Measurements from ENCODE around the gene PBXIP1.
"Not testable (repeated sequence)": the region's sequence is repeated elsewhere in the genome, so short reads cannot be mapped to it uniquely, and the experiment has no call there.

PBXIP1 gene

DNA sequence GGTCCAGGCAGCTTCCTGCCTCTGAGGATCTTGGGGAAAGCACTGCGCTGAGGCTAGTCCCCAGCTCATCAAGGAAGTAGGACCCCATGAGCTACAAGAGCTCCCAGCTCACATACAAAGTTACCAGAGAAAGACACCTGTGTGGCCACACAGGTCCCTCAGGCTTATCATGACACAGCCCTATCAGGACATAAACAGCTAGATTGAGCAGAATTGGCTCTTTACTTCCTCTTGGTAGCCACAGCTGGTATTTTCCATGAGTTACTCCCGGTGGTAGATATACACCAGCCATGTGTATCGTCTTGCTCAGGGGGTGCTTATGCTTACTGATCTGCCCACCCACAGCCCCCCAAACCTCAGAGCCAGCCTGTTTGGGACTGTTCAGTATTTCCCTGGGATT lies 38.7 kb upstream of the PBXIP1 start:
- no peak for DNase-seq

DNA sequence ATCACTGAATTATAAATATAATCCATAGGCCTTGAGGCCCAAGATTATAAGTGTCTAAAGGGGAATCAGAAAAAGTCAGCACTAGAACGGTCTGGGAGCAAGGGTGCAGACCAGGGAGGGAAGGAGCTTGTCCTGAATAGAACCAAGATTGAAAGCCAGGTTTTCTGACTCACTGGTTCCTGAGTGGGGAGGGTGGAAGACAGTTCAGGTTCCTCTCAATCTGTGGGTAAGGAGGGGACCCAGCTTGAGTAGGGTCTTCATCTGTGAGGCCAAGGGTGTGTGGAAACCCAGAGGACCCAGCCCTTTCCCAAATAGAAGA lies 38.3 kb upstream of the PBXIP1 start:
- no peak for DNase-seq

DNA sequence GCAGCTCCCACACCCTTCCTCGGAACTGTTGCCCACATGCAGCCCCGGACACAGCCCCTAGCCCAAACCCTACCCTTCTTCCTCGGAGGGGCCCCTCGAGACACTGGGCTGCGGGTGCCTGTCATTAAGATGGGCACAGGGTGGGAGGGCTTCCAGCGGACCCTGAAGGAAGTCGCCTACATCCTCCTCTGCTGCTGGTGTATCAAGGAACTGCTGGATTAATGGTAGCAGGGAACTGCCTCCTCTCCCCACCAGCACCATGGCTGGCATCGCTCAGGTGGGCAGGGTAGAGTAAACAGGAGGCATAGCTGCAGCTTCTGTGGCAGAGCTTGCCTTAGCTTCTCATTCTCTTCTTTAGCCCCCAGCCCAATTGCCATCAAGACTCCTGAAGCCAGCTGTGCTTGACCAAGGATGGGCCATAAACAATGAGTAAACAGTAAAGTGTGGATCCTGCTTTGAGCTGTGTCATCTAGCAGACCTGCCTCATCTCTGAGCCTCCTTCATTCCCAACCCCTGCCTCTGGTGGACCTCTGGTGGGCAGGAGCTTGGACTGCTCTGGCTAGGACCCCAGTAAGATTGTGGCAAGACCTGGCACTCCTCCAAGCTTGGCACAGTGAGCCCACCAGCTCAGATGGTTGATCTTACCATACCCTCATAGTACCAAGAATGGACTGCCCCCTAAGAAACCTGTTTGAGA lies 37.8 kb upstream of the PBXIP1 start, which contains the start of gene LENEP:
Gene LENEP (plus strand): TSS at position 15 of the 697 bp plus-strand sequence. CDS start 22 bp downstream, at position 37.
- DNase-seq = no peak

DNA sequence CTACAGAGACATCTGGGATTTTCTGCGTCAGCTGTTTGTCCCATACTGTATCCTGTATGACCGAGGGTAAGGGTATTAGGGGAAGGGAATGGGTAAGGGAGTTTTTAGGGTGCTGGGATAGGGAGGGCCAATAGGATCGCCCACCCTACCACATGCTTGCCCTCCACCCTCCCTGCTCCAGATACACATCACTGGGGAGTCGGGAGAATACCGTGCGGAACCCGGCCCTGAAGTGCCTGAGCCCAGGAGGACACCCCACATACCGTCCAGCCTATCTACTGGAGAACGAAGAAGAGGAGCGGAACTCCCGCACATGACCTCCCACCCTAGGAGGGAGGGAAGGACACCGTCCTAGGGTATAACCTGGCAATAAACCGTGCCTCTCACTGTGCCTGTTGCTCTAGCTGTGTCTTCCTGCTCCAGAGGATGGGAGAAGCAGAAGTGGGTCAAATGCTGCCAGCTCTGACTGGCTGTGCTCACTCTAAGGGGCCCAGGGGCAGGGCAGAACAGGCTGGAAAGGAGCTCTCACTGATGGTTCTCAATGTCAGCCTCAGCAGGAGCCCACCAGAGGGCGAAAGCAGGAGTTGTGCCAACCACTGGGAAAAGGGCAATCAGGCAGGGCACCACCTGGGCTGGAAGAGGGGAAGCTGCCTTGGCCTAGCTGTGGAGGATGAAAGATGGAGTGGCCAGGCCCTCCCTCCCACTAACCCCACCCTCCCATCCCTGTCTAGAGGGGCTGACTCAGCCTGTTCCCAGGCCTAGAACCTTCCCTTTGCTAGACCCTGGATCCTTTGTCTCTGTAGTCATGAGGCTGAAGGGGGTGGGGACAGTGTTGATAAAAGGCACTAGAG lies 37.0 kb upstream of the PBXIP1 start:
- no peak for DNase-seq

DNA sequence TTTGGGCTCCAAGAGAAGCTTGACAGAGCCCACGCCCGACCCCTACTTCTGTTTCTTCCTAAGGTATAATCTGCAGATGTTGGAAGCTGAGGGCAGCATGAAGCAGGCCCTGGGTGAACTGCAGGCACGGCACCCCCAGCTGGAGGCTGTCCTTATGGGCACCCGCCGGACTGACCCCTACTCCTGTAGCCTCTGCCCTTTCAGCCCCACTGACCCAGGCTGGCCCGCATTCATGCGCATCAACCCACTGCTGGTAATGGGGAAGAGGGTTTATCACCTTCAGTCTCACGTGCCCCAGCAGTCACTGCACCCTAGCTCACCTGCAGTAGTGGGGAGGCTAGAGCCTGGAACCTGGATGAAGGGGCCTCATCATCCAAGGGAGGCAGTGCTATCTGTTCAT lies 34.4 kb upstream of the PBXIP1 start:
- DNase-seq = no peak

DNA sequence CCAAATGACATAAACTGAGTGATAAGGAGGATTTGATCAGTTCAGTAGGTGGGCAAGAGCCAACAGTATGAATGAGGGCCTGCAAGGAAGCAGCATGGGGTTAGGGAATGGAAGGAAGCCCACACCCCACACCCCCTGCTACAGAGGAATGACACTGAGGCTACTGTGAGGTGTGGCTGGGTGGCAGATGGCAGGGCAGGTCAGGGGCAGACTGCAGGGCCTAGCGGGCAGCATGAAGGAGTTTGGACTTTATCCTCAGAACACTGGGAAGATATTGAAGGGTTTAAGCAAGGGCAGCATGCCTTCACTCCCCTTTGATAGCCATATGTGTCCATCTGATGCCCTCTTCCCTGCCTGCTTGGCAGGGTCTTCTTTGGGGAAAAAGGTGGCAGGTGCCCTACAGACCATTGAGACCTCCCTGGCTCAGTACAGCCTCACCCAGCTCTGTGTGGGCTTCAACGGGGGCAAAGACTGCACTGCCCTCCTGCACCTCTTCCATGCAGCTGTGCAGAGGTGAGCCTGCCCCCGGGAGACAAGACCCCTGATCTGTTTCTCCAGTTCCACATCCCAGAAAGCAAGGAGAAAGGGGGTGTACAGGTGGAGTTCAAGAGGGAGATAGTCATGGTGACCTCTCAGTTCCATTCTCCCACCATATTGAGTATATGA lies 33.4 kb upstream of the PBXIP1 start:
- no peak for DNase-seq

DNA sequence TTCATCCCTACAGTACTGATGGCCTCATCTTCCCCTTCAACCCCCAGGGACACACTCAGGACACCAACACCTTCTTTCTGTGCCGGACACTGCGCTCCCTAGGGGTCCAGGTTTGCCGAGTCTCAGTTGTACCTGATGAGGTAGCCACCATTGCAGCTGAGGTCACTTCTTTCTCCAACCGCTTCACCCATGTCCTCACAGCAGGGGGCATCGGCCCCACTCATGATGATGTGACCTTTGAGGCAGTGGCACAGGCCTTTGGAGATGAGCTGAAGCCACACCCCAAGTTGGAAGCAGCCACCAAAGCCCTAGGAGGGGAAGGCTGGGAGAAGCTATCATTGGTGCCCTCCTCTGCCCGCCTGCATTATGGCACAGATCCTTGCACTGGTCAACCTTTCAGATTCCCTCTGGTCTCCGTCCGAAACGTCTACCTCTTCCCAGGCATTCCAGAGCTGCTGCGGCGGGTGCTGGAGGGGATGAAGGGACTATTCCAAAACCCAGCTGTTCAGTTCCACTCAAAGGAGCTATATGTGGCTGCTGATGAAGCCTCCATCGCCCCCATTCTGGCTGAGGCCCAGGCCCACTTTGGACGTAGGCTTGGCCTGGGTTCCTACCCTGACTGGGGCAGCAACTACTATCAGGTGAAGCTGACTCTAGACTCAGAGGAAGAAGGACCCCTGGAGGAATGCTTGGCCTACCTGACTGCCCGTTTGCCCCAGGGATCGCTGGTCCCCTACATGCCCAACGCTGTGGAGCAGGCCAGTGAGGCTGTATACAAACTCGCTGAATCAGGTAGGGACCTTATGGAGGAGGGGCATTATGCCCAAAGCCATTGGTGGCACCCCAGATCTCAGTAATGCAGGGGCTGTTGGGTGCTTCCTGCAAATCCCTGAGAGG lies 32.4 kb upstream of the PBXIP1 start:
- DNase-seq = no peak

DNA sequence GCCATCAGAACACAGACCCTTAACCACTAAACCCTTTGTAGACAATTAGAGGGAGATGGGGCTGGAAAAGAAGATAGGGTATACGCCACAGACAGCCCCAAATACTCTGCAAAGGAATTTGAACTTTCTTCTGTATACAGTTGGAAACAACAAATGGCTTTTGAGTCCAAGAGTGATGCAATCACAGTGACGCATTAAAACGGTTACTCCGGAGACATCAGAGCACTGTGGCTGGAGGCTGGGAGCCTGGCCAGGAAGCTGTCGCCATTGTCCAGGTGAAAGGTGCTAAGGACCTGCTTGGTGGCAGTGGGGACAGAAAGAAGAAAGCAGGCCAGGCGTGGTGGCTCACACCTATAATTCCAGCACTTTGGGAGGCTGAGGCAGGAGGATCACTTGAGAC lies 31.4 kb upstream of the PBXIP1 start:
- no peak for DNase-seq

DNA sequence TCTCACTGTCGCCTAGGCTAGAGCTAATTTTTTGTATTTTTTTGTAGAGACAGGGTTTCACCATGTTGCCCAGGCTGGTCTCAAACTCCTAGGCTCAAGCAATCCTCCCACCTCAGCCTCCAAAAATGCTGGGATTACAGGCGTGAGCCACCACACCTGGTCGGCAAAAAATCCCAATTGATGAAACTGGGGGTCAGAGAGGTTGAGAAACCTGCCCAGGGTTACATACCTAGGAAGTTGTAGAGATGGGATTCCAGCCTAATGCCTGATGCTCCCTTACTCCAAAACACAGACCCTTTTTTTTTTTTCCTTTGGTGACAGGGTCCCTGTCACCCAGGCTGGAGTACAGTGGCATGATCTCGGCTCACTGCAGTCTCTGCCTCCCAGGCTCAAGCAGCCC lies 30.8 kb upstream of the PBXIP1 start:
- not testable (repeated sequence) for DNase-seq

DNA sequence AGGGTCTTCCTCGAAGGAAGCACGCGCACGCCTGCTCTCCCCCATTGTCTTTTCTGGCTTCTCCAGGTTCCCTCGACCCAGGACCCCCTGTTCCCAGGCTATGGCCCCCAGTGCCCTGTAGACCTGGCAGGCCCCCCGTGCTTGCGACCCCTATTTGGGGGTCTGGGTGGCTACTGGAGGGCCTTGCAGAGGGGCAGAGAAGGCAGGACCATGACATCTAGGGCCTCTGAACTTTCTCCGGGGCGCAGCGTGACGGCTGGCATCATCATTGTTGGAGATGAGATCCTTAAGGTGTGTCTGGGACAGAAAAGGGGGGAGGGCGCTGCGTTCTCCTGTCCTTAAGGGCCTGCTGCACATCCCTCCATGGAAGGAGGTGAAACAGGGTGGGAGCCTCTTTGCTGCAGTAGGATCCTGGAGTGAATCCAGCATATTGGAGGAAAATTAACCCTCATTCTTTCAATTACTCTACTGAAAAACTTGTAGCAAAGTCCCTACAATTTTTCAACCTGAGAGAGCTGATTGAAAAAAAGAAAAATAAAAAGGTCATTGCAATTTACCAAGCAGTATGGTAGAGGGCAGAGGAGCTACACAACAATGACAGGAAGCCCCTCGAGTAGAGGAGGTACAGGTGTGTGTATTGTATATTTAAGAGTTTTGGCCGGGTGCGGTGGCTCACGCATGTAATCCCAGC lies 28.0 kb upstream of the PBXIP1 start:
- no peak for DNase-seq

DNA sequence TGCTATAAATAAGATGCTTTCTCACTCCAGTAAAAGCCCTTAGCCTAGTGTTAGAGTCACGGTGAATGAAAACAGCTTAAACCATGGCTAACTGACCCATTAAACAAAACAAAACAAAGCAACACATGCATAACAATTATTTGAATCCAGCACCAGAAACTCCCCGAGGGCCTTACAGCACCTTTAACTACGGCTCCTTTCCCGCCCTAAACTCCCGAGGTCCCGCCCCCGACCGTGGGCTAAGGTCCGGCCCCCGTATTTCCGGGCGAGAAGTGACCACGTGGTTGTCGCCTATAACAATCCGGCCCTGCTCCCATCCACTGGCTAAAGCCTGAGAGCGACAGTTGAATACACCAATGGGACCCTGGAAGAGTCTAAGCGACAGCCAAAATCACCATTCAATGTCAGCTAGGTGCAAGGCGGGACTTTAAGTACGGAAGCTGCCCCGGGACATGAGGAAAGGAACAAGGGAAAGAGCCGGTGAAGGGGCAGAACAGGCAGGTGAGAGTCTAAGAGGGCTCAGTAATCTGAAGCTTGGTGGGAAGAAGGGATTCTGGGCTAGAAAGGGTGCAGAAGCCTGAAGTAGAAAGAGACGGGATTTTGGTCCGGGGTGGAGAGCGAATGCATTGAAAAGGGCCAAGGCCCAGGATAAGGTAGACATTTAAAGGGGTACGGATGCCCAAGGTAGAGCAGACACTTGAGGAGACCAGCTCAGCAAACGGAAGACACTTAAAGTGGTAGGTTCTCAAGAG lies 27.2 kb upstream of the PBXIP1 start, which contains the start of gene FLAD1:
Gene FLAD1 (plus strand): TSS at position 448 of the 752 bp plus-strand sequence. CDS start 351 bp downstream, outside the sequence.
- DNase-seq = peak; percentile 99

DNA sequence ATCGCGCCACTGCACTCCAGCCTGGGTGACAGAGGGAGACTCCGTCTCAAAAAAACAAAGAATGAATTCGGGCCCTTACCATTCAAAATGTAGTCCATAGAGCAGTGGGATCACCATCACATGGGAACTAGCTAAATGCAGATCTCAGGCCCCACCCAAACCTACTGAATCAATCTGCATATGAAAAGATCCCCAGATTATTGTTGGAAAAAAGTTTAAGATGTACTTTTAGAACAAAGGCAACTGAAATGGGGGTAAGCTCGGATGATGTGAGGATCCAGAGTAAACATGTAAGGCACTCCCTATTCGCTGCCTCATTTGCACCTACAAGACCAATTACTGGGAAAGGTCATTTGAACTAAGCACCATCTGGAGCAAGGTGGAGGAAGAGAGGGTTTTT lies 26.4 kb upstream of the PBXIP1 start:
- no peak for DNase-seq

DNA sequence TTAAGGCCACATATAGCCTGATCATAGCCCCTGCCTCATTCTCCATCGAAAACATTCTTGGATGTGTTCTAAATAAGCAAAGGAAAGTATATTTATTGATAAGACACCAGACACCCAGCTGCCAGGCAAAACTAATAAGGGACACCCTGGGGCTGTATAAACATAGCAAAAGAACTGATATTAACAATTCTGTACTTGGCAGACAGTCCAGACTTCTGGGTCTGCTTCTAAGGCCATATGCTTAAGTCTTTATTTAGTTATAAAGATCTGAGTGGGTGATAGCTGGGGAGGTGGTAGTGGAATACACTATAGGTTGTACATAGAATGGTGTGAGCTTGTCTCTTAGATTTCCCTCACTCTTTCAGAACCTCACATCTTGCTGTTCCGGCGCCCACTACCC lies 22.5 kb upstream of the PBXIP1 start:
- no peak for DNase-seq

DNA sequence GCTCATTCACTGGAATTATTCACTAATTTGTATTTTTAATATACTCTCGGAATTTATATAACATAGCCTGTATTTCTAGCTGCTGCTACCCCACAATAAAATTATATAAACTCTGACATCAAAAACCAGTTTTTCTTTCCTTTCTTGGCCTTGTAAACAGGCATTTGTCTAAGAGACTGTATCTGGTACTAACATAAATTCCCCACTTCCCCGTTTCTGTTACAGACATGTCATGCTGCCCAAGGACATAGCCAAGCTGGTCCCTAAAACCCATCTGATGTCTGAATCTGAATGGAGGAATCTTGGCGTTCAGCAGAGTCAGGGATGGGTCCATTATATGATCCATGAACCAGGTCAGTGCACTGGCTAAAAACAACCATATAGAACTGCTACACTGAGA lies 21.9 kb upstream of the PBXIP1 start:
- not testable (repeated sequence) for DNase-seq

DNA sequence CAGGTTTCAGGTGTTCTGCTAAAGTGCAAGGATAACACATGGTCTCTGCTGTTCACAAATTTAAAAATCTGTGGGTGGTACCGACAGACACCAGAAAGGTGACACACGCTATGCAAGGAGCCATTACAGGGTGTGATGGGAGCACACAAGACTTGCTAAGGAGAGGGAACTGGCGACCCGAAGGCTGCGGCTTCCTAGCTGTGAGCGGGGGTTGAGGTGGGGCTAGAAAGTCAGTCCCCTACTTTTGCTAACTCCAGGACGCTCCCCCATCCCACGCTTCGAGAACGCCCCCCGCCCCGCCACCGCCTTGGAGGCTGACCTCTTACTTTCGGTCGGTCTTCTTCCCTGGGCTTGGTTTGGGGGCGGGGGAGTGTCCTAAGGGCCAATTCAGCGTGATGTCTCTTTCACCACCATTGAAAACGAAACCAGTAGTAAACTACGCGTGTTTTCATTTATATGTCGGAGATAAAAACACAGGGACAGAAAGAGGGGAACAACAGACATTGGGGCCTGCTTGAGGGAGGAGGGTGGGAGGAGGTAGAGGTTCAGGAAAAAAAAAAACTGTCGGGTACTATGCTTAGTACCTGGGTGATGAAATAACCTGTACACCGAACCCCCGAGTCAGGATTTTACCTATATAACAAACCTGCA lies 19.6 kb upstream of the PBXIP1 start:
- peak; percentile 93 for DNase-seq

DNA sequence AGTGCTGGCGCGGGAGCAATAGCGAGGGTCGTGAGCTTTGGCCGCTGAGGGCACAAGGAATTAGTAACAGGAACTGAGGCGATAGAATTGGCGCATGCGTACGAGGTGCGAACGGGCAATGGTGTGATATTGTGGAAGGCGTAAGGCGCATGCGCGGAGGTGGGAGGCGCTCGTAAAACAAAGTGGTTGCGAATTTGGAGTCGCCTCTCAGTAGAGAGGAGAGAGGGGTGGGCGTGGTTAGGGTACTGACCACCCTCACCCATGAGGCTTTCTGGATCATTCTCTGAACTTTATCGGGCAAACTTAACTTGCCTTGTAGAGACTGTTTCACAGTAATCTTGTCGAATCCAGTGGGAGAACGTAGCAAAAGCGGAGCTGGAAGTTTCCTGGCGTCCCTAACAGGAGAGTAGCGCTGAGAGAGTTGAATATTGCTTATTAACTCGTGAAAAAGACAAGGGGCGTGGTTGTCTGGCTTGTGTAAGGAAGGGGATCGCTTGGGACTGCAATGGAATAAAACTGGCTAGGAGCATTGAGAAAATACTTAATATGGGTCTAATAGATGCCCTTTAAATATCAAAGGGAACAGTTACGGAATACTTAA lies 19.0 kb upstream of the PBXIP1 start:
- peak; percentile 99 for DNase-seq

DNA sequence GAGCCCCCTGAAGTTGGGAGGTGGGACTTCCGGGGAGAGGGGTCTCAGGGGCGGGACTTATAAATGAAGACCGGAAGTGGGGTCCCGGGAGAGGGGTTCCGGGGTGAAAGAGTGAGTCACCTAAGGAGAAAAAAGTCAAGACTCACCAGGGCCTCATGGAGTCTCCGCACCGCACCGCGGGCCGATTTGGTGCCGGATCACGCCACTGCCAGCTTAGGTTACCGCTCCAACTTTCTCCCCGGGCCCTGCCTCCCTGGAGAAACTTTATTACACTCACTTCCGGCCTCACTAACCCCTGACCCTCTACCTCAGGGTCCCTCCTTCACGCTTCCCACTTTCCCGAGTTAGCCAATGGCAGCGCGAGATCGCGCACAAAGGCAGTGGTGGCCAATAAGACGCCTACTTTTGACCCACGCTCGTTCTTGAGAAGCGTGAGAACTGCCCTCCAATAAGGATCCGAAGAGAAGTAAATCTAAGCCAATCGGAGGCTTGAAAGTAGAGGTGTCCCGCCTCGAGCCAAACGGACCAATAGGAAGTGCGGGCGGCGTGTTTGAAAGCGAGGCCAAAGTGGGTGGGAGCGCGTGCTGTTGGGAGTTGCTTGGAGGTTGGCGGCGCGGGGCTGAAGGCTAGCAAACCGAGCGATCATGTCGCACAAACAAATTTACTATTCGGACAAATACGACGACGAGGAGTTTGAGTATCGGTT lies 18.4 kb upstream of the PBXIP1 start, which contains the start of gene CKS1B:
Gene CKS1B (plus strand): TSS at position 580 of the 706 bp plus-strand sequence. CDS start 65 bp downstream, at position 645.
- DNase-seq = peak; percentile 100

DNA sequence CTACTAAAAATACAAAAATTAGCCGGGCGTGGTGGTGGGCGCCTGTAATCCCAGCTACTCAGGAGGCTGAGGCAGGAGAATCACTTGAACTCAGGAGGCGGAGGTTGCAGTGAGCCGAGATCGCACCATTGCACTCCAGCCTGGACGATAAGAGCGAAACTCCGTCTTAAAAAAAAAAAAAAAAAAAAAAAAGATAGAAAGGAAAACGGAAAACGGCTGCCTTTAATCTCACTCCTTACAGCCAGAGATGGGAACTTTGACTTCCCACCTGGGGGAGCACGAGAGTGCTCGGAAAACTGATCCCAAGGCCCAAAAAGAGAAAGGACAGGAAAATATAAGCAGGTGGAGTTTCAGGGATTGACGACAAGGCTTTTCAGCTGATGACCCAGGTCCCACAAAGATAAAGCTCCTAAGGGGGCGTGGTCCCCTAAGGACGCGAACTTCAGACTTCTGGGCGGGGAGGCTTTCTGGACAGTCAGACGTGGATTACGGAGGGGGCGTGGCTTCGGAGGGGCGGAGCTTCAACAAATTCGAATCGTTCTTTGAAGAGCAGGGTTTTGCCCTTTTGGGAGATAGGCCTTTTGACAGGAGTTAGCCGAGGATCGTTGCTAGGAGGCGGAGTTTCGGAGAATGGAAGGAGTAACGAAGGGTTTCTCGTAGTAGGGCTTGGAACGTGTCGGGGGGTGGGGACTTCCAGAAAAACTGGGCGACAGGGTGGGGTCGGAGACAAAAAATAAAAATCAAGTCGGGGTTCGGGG lies 17.6 kb upstream of the PBXIP1 start:
- peak; percentile 98 for DNase-seq
